Stimulated activated memory B cell treated with anti-CD40 and anti-IgM and Interleukin-4, amounts not matched to agents 10 μg/mL and 1 μg/mL and 100 μg/mL, for 72 hours (primary cell): ENCODE results near the gene CLIC4.
"Not testable (repeated sequence)": the region's sequence is repeated elsewhere in the genome, so short reads cannot be mapped to it uniquely, and the experiment has no call there.

Experiments used
- ATAC-seq: fragments of 150-1000 bp; cut with Tn5 transposase; 2 replicates; pipeline ENCODE4 v1.10.0; 2021
- H3K27ac Mint-ChIP-seq: one replicate; pipeline ENCODE4 v1.8.0; 2022; ENCODE audit warnings: mild to moderate bottlenecking, mixed read lengths
- H3K27me3 Mint-ChIP-seq: one replicate; pipeline ENCODE4 v1.8.0; 2022; ENCODE audit warnings: mixed read lengths
- H3K36me3 Mint-ChIP-seq: one replicate; pipeline ENCODE4 v1.8.0; 2022; ENCODE audit warnings: mixed read lengths
- H3K4me1 Mint-ChIP-seq: one replicate; pipeline ENCODE4 v1.8.0; 2022; ENCODE audit warnings: mixed read lengths
- H3K4me3 Mint-ChIP-seq: one replicate; pipeline ENCODE4 v1.8.0; 2022; ENCODE audit warnings: mild to moderate bottlenecking, moderate library complexity, mixed read lengths
- H3K9me3 Mint-ChIP-seq: one replicate; pipeline ENCODE4 v1.8.0; 2022; ENCODE audit warnings: mixed read lengths

The CLIC4 gene

GRCh38 chr1:24711329-24711728 lies 33.9 kb upstream of the CLIC4 start:
- ATAC-seq, result no peak
- H3K27me3 Mint-ChIP-seq, result no peaks in the 10 kb centered on the region
- no peaks in the 10 kb centered on the region for H3K36me3 Mint-ChIP-seq
- no peaks in the 10 kb centered on the region for H3K4me1 Mint-ChIP-seq
- no peaks in the 10 kb centered on the region for H3K9me3 Mint-ChIP-seq
- no peak overlapping the region for H3K4me3 Mint-ChIP-seq
- no peak overlapping the region for H3K27ac Mint-ChIP-seq

GRCh38 chr1:24713176-24713575 lies 32.1 kb upstream of the CLIC4 start:
- Mint-ChIP-seq H3K27ac (no peak overlapping the region), H3K9me3 (no peaks in the 10 kb centered on the region), H3K4me3 (no peak overlapping the region), H3K36me3 (no peaks in the 10 kb centered on the region), H3K27me3 (no peaks in the 10 kb centered on the region), H3K4me1 (no peaks in the 10 kb centered on the region)
- no peak for ATAC-seq

DNA sequence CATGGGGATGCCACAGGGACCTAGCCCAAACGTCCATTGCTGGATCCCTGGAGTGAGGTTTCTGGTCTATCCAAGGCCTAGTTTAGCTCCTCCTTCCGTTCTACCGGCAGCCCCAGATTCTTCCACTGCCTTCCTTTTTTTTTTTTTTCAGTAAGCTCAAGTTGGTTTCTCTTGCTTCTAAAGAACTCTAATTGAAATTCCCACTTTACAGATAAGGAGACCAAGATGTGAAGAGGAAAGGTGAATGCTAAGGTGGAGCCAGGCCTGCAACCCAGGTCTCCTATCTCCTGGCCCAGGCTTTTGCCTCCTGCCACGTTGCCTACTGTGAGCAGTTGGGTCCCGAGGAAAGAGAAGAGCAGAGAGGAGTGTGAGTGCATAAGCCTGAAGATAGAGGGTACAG lies 31.5 kb upstream of the CLIC4 start:
- Mint-ChIP-seq H3K4me1 (no peaks in the 10 kb centered on the region), H3K27ac (no peak overlapping the region), H3K27me3 (no peaks in the 10 kb centered on the region), H3K4me3 (no peak overlapping the region), H3K36me3 (no peaks in the 10 kb centered on the region), H3K9me3 (no peaks in the 10 kb centered on the region)
- no peak for ATAC-seq

GRCh38 chr1:24714859-24715520 lies 30.3 kb upstream of the CLIC4 start:
- Mint-ChIP-seq H3K36me3 (no peaks in the 10 kb centered on the region), H3K4me1 (no peaks in the 10 kb centered on the region), H3K27ac (no peak overlapping the region), H3K4me3 (no peak overlapping the region), H3K9me3 (no peaks in the 10 kb centered on the region), H3K27me3 (no peaks in the 10 kb centered on the region)
- peak; percentile 39 for ATAC-seq

GRCh38 chr1:24715658-24716057 lies 29.6 kb upstream of the CLIC4 start:
- no peaks in the 10 kb centered on the region for H3K9me3 Mint-ChIP-seq
- no peaks in the 10 kb centered on the region for H3K36me3 Mint-ChIP-seq
- H3K4me3 Mint-ChIP-seq, result no peak overlapping the region
- no peaks in the 10 kb centered on the region for H3K4me1 Mint-ChIP-seq
- no peaks in the 10 kb centered on the region for H3K27me3 Mint-ChIP-seq
- H3K27ac Mint-ChIP-seq, result no peak overlapping the region
- no peak for ATAC-seq

DNA sequence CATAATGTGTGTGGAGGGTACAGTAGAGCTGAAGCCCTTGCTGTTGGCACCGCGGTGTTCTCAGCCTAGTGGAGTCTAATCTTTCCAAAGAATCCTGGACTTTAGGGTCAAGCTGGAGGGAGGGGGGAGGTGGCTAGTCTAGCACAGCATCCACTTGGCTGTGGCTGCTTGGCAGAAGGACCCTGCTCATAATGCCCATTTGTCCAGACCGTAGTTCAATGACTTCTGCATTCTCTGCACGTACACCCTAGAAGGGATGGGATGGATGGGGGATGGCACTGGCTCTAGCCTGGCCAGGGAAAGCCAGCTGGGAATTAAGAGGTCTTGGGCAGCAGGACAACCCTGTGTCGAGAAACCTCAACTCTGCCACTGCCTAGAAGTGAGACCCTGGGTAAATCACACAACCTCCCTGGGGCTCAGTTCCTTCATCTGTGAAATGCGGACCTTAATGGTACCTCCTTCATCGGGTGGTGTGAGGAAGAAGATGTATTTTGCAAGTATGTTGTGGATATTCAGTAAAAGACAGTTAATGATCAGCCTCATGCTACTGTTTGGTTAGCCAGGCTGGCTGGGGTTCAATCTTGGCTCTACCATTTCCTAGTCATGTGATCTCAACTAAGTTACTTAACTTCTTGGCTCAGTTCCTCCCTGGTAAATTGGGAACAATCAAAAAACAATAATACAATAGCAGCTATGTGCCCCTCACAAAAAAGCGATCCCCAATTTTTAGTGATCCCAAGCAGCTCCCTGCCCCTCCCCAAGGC lies 27.2 kb upstream of the CLIC4 start:
- Mint-ChIP-seq H3K4me1 (no peaks in the 10 kb centered on the region), H3K27me3 (no peaks in the 10 kb centered on the region), H3K36me3 (no peaks in the 10 kb centered on the region), H3K27ac (no peak overlapping the region), H3K4me3 (no peak overlapping the region), H3K9me3 (no peaks in the 10 kb centered on the region)
- ATAC-seq, result no peak

GRCh38 chr1:24720152-24720551 lies 25.1 kb upstream of the CLIC4 start:
- Mint-ChIP-seq H3K9me3 (no peaks in the 10 kb centered on the region), H3K27me3 (no peaks in the 10 kb centered on the region), H3K27ac (no peak overlapping the region), H3K4me3 (no peak overlapping the region), H3K36me3 (no peaks in the 10 kb centered on the region), H3K4me1 (no peaks in the 10 kb centered on the region)
- ATAC-seq, result no peak

GRCh38 chr1:24721533-24721932 lies 23.7 kb upstream of the CLIC4 start:
- Mint-ChIP-seq H3K27ac (no peak overlapping the region), H3K4me1 (peaks cover 2% of the 10 kb centered on the region), H3K9me3 (no peaks in the 10 kb centered on the region), H3K36me3 (no peaks in the 10 kb centered on the region), H3K27me3 (no peaks in the 10 kb centered on the region), H3K4me3 (no peak overlapping the region)
- ATAC-seq, result no peak

DNA sequence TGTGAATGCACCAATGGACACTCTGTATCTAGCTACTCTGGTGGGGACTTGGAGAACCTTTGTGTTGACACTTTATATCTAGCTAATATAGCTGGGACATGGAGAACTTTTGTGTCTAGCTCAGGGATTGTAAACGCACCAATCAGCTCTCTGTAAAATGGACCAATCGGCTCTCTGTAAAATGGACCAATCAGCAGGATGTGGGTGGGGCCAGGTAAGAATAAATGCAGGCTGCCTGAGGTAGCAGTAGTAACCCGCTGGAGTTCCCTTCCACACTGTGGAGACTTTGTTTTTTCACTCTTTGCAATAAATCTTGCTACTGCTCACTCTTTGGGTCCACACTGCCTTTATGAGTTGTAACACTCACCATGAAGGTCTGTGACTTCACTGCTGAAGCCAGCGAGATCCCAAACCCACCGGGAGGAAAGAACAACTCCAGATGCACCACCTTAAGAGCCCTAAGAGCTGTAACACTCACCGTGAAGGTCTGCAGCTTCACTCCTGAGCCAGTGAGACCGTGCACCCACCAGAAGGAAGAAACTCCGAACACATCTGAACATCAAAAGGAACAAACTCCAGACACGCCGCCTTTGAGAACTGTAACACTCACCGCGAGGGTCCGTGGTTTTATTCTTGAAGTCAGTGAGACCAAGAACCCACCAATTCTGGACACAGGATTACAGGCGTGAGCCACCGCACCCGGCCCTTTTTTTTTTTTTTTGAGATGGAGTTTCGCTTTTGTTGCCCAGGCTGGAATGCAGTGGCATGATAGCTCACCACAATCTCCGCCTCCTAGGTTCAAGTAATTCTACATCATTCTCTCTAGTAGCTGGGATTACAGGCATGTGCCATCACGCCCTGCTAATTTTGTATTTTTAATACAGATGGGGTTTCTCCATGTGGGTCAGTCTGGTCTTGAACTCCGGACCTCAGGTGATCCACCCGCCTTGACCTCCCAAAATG lies 22.9 kb upstream of the CLIC4 start:
- ATAC-seq, H3K27ac Mint-ChIP-seq: not testable (repeated sequence)

GRCh38 chr1:24724345-24725208 lies 20.7 kb upstream of the CLIC4 start:
- peak overlapping the region; percentile 74 for H3K27ac Mint-ChIP-seq
- H3K36me3 Mint-ChIP-seq, result no peaks in the 10 kb centered on the region
- peaks cover 25% of the 10 kb centered on the region for H3K4me1 Mint-ChIP-seq
- no peak for ATAC-seq
- H3K27me3 Mint-ChIP-seq, result no peaks in the 10 kb centered on the region
- no peak overlapping the region for H3K4me3 Mint-ChIP-seq
- H3K9me3 Mint-ChIP-seq, result no peaks in the 10 kb centered on the region

More for the DNA sequence above, 22.9 kb upstream of the CLIC4 start:
- H3K9me3 Mint-ChIP-seq, H3K36me3 Mint-ChIP-seq, H3K4me3 Mint-ChIP-seq, H3K27me3 Mint-ChIP-seq: not testable (repeated sequence)
- peaks cover 10% of the 10 kb centered on the region for H3K4me1 Mint-ChIP-seq

- Mint-ChIP-seq H3K27me3 (no peaks in the 10 kb centered on the region), H3K9me3 (no peaks in the 10 kb centered on the region), H3K4me3 (no peak overlapping the region), H3K4me1 (peaks cover 25% of the 10 kb centered on the region), H3K27ac (peak overlapping the region; percentile 74), H3K36me3 (no peaks in the 10 kb centered on the region)
- no peak for ATAC-seq
Measured at GRCh38 chr1:24725209-24725651, 20.0 kb upstream of the CLIC4 start.

- no peaks in the 10 kb centered on the region for H3K36me3 Mint-ChIP-seq
- H3K4me1 Mint-ChIP-seq, result peaks cover 25% of the 10 kb centered on the region
- no peak for ATAC-seq
- H3K27me3 Mint-ChIP-seq, result no peaks in the 10 kb centered on the region
- H3K4me3 Mint-ChIP-seq, result no peak overlapping the region
- H3K9me3 Mint-ChIP-seq, result no peaks in the 10 kb centered on the region
- peak overlapping the region; percentile 91 for H3K27ac Mint-ChIP-seq
Measured at GRCh38 chr1:24726741-24727140, 18.5 kb upstream of the CLIC4 start.

DNA sequence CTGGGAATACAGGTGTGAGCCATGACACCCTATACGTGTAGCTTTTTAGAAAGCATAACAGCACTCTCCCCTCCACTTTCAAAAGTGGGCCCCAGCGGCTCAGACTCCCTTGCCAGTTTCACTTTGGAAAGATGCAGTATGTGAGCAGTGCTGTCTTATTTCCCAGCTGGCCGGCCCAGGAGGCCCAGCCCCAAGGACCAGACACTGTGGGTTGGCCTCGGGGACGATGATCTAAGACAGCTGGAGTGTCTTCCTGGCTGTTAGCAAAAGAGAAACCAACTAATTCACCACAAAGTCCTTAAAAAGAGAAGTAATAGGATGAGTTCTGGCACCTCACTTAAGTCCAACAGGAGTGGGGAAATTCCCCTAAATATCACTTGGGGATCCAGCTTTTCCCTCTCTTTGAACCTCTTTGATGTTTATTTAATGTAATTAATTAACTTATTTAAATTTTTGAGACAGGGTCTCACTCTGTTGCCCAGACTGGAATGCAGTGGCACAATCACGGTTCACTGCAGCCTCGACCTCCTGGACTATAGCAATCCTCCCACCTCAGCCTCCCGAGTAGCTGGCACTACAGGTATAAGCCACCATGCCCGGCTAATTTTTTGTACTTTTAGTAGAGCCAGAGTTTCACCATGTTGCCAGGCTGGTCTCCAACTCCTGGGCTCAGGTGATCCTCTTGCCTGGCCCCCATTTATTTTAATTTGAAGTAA lies 17.6 kb upstream of the CLIC4 start:
- H3K4me1 Mint-ChIP-seq, result peaks cover 29% of the 10 kb centered on the region
- peak overlapping the region; percentile 73 for H3K4me3 Mint-ChIP-seq
- H3K27me3 Mint-ChIP-seq, result no peaks in the 10 kb centered on the region
- H3K9me3 Mint-ChIP-seq, result no peaks in the 10 kb centered on the region
- peak overlapping the region; percentile 91 for H3K27ac Mint-ChIP-seq
- H3K36me3 Mint-ChIP-seq, result no peaks in the 10 kb centered on the region
- peak; percentile 90 for ATAC-seq

DNA sequence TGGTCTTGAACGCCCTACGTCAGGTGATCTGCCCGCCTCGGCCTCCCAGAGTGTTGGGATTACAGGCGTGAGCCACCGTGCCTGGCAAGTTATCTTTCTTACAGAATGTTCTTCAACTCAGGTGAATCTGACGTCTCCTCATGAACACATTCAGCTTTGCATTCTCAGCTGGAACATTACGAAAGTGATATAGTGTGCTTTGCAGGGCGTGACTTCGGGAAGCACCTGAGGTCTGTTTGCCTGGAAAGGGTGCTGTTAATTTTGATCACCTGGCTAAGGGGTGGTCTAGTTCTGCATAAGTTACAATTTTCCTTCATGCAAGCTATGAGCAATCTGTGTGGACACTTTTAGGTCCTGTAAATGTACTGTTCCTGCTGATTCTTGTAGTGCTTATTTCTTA lies 16.3 kb upstream of the CLIC4 start:
- Mint-ChIP-seq H3K27me3 (no peaks in the 10 kb centered on the region), H3K36me3 (no peaks in the 10 kb centered on the region), H3K4me3 (no peak overlapping the region), H3K9me3 (no peaks in the 10 kb centered on the region), H3K27ac (peak overlapping the region; percentile 33), H3K4me1 (peaks cover 38% of the 10 kb centered on the region)
- ATAC-seq, result no peak
